SU-DHL-6 (cell line): ENCODE results near the gene HOXB1.

Experiments used
- CTCF ChIP-seq: fragments of 200-600 bp; sonication (generic); IDR thresholded peaks from one replicate; pipeline ENCODE4 v1.5.1; 2017; ENCODE audit warnings: antibody characterized with exemption, mild to moderate bottlenecking, low read length, moderate library complexity; ENCODE audit not compliant: insufficient read depth, poor library complexity, severe bottlenecking
- EZH2phosphoT487 ChIP-seq: fragments of 200-600 bp; sonication (generic), shearing (Covaris generic); conservative IDR thresholded peaks from 2 replicates; pipeline ENCODE4 v1.6.1; 2018; ENCODE audit warnings: mild to moderate bottlenecking, antibody characterized with exemption, low read length, moderate library complexity, mixed read lengths

DNA sequence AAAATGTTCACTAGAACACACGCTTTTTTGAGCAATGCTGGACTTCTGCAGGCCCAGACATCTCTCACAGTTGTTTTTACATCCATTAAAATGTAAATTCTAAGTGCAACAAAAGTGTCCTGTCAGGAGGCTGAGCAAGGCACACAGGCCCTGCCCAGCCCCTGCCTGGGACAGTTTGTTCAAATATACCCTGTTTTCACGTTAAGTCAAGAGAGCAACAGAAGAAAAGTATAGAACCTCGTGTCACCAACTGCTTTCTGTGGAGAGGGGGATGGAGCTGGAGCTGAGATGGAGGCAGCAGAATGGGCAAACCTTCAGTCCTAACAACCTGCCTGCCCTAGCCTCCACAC is 18.4 kb upstream of the HOXB1 start:
- TF ChIP-seq CTCF: no peak
- no peak for TF ChIP-seq EZH2phosphoT487
